Tibial nerve (tissue), 4 donors: Measurements from ENCODE around the gene VPS26B. TPM values are rescaled to one million over a fixed set of nuclear protein-coding genes. Genes with fewer than 3 reads are reported as not detected.

Experiments
- DNase-seq, 2 donors: peaks; one replicate each; pipeline ENCODE4 v3.0.0-alpha.2; 2019; ENCODE audit warnings: low spot score in 2 of 2
- H3K27ac ChIP-seq, 4 donors: fragments of 200-600 bp; sonication (generic) in 3 of 4; one replicate each; pipeline ENCODE4 v1.5.1; 2017 to 2019; ENCODE audit warnings: mild to moderate bottlenecking in 1 of 4
- H3K27me3 ChIP-seq, 2 donors: fragments of 200-600 bp; sonication (generic) in 1 of 2; one replicate each; pipeline versions ENCODE4 v1.5.1 to v1.6.0; 2017 to 2019
- H3K36me3 ChIP-seq, 3 donors: fragments of 200-600 bp; sonication (generic); one replicate each; pipeline ENCODE4 v1.5.1; 2018 to 2019
- H3K4me1 ChIP-seq, 4 donors: fragments of 200-600 bp; sonication (generic) in 3 of 4; one replicate each; pipeline ENCODE4 v1.5.1; 2017 to 2019
- H3K4me3 ChIP-seq, 4 donors: fragments of 200-600 bp; sonication (generic) in 3 of 4; one replicate each; pipeline ENCODE4 v1.5.1; 2017 to 2019; ENCODE audit warnings: mild to moderate bottlenecking in 1 of 4, moderate library complexity in 1 of 4
- H3K9me3 ChIP-seq, 4 donors: fragments of 200-600 bp; sonication (generic) in 3 of 4; one replicate each; pipeline ENCODE4 v1.5.1; 2017 to 2019
- EP300 ChIP-seq, 2 donors: sonication (generic); formaldehyde crosslinking; IDR thresholded peaks; one replicate each; pipeline ENCODE4 v1.6.1; 2017; ENCODE audit warnings: antibody characterized with exemption in 2 of 2, mild to moderate bottlenecking in 1 of 2
- POLR2A ChIP-seq, 2 donors: fragments of 450-650 bp; IDR thresholded peaks; one replicate each; pipeline ENCODE4 v1.6.1; 2017; ENCODE audit warnings: antibody characterized with exemption in 2 of 2, mild to moderate bottlenecking in 2 of 2, moderate library complexity in 2 of 2
- WGBS, 2 donors: methylation state at CpG; one replicate each; pipeline ENCODE4 v1.1.5; 2018; 5-methylcytosine and 5-hydroxymethylcytosine counted together
- total RNA-seq, 4 donors: library from RNA; depleted of rRNA; stranded (reverse); fragments of >200 nt; gene quantifications; one replicate each; pipeline ENCODE4 v1.1.0, GENCODE V29; 2016
- TF ChIP-seq, protein P1 (sequence below), 5 experiments: fragments of 200-600 bp in 3 of 5; fragments of 450-650 bp in 2 of 5; sonication (generic) in 3 of 5; IDR thresholded peaks; one replicate each; pipeline ENCODE4 v1.5.1; 2016 to 2019; ENCODE audit warnings: antibody characterized with exemption in 5 of 5, mild to moderate bottlenecking in 3 of 5, moderate library complexity in 2 of 5

VPS26B gene
- total RNA-seq, 4 donors from 2014 or later = 32.7 to 35.9 (median 33.3) TPM

DNA sequence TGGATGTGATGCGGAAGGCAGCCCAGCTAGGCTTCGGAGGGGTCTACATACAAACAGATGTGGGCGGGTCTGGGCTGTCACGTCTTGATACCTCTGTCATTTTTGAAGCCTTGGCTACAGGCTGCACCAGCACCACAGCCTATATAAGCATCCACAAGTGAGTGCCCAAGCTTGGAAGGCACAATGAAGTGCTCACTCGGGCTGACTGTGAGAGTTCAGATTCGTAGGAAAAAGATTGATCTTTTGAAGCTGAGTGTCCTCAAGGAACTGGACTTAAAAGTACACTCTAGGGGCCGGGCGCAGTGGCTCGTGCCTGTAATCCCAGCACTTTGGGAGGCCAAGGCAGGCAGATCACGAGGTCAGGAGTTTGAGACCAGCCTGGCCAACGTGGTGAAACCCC, 32.6 kb downstream of the VPS26B start:
- Histone ChIP-seq H3K27me3 (no peaks in the 10 kb centered on the region), H3K4me3 (no peak overlapping the region), H3K27ac (no peak overlapping the region), H3K36me3 (peaks cover 0 to 59% (median 5%) of the 10 kb centered on the region in 3 donors), H3K9me3 (no peaks in the 10 kb centered on the region), H3K4me1 (peaks cover 0 to 28% (median 13%) of the 10 kb centered on the region in 4 donors)
- TF ChIP-seq EP300 (IDR thresholded peaks at IDR 0.05) (no peak), POLR2A (IDR thresholded peaks at IDR 0.05) (no peak)
- TF ChIP-seq, protein P1, sequence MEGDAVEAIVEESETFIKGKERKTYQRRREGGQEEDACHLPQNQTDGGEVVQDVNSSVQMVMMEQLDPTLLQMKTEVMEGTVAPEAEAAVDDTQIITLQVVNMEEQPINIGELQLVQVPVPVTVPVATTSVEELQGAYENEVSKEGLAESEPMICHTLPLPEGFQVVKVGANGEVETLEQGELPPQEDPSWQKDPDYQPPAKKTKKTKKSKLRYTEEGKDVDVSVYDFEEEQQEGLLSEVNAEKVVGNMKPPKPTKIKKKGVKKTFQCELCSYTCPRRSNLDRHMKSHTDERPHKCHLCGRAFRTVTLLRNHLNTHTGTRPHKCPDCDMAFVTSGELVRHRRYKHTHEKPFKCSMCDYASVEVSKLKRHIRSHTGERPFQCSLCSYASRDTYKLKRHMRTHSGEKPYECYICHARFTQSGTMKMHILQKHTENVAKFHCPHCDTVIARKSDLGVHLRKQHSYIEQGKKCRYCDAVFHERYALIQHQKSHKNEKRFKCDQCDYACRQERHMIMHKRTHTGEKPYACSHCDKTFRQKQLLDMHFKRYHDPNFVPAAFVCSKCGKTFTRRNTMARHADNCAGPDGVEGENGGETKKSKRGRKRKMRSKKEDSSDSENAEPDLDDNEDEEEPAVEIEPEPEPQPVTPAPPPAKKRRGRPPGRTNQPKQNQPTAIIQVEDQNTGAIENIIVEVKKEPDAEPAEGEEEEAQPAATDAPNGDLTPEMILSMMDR (IDR thresholded peaks at IDR 0.05) = no peak
- no peak for DNase-seq
- 87 to 94% methylated on average over 11 of the region's 11 CpGs for WGBS, 2 donors

DNA sequence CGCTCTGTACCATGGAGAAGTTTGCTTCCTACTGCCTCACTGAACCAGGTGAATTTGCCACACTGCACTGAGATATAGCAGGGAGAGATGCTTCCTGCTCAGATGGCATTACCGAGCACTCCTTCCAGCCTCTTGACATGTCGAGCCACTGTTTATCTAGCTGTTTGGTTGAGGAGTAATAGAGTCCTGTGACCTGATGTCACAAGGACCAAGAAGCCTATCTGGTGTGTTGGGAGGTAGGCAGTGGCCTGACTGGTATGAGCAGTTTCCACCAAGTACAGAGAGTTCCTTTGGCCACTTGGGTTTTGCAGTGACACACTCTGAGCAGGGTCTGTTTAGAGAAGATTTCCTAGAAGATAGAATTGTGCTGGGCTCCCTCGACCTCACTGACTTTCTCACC, 34.1 kb downstream of the VPS26B start:
- Histone ChIP-seq H3K4me3 (no peak overlapping the region), H3K27me3 (no peaks in the 10 kb centered on the region), H3K4me1 (peaks cover 0 to 23% (median 8%) of the 10 kb centered on the region in 4 donors), H3K9me3 (no peaks in the 10 kb centered on the region), H3K36me3 (peaks cover 0 to 74% (median 5%) of the 10 kb centered on the region in 3 donors), H3K27ac (no peak overlapping the region)
- no peak for DNase-seq
- WGBS, 2 donors = 86 to 87% methylated on average over 4 of the region's 4 CpGs
- TF ChIP-seq POLR2A (IDR thresholded peaks at IDR 0.05) = no peak

DNA sequence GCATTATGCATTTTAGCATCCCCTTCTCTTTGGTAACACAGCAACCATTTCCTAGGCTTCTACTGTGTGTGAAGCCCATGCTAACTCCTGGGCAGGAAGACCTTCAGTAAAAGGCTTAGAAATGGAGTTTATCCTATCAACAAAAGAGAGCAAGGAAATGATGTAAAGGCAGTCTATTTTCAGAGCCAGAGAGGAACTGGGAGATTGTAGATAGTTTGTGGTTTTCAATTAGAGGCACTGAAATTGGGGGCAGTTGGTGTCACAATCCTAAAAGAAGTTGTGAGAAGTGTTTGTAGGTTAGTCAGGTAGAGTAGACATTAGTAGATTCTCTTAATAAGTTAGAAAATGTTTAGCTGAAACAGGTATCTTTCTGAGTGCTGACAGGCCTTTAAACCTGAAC, 36.0 kb downstream of the VPS26B start:
- Histone ChIP-seq H3K27ac (no peak overlapping the region), H3K4me1 (peaks cover 0 to 8% (median 0%) of the 10 kb centered on the region in 4 donors), H3K4me3 (no peak overlapping the region), H3K9me3 (no peaks in the 10 kb centered on the region), H3K27me3 (no peaks in the 10 kb centered on the region), H3K36me3 (peaks cover 0 to 89% (median 5%) of the 10 kb centered on the region in 3 donors)
- no peak for TF ChIP-seq POLR2A (IDR thresholded peaks at IDR 0.05)
- TF ChIP-seq, protein P1 (IDR thresholded peaks at IDR 0.05) = no peak
- DNase-seq = no peak

DNA sequence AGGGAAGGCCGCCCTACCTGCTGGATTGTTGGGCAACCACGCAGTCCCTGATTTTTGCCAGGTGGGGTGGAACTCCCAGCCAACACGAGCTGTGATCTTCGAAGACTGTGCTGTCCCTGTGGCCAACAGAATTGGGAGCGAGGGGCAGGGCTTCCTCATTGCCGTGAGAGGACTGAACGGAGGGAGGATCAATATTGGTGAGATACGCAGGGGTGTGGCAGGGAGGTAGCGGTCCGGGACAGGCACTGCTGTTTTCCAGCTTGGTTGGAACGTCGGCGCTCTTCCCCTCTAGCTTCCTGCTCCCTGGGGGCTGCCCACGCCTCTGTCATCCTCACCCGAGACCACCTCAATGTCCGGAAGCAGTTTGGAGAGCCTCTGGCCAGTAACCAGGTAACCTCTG, 36.5 kb downstream of the VPS26B start:
- 94 to 96% methylated on average over 11 to 16 of the region's 16 CpGs for WGBS, 2 donors
- TF ChIP-seq EP300 (IDR thresholded peaks at IDR 0.05) (no peak), POLR2A (IDR thresholded peaks at IDR 0.05) (no peak)
- TF ChIP-seq, protein P1 (IDR thresholded peaks at IDR 0.05) = no peak
- no peaks in the 10 kb centered on the region for H3K27me3 ChIP-seq
- no peak overlapping the region for H3K4me3 ChIP-seq
- H3K36me3 ChIP-seq = peaks cover 0 to 89% (median 5%) of the 10 kb centered on the region in 3 donors
- DNase-seq = no peak
- H3K4me1 ChIP-seq = peaks cover 0 to 6% (median 0%) of the 10 kb centered on the region in 4 donors
- no peaks in the 10 kb centered on the region for H3K9me3 ChIP-seq
- H3K27ac ChIP-seq = no peak overlapping the region

DNA sequence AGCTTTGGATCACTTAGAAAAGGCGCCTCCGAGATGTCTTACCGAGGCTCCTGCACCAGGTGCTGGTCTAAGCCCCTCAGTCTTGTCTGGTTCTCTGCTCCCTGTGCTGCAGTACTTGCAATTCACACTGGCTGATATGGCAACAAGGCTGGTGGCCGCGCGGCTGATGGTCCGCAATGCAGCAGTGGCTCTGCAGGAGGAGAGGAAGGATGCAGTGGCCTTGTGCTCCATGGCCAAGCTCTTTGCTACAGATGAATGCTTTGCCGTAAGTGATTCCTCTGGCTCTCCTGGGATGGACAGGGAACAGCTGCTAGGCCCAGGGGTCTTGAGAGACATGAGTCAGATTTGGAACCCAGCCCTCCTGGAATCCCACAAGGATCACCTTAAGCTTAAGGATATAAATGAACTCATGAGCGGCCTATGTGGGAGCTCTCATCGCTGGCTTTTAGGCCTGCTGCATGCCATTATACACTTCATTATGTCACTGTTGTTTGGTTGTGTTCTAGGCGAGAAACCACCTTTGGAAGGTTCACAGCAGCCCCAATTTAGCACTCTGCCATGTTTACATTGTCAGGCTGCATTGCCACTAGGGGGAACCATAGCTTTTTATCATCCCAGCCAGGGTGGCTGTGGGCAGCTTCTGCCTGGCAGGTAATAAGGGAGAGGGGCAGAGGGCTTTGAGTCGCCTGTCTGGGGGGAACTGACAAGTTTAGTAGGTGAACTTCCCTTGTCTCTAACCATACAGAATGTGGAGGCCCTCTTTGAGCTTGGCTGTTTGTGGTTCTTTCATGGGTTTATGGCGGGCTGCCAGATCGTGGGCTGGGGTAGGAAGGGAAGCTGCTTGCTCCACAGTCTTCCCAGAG, 37.4 kb downstream of the VPS26B start:
- TF ChIP-seq POLR2A (IDR thresholded peaks at IDR 0.05) (no peak), EP300 (IDR thresholded peaks at IDR 0.05) (no peak)
- TF ChIP-seq, protein P1 (IDR thresholded peaks at IDR 0.05) = peak in 2 of 5 experiments; percentile 12 to 14
- H3K36me3 ChIP-seq = peaks cover 0 to 81% (median 5%) of the 10 kb centered on the region in 3 donors
- no peak for DNase-seq
- no peaks in the 10 kb centered on the region for H3K9me3 ChIP-seq
- no peaks in the 10 kb centered on the region for H3K27me3 ChIP-seq
- no peak overlapping the region for H3K4me3 ChIP-seq
- WGBS, 2 donors = 87 to 88% methylated on average over 14 of the region's 14 CpGs
- H3K27ac ChIP-seq = no peak overlapping the region
- peaks cover 0 to 6% (median 0%) of the 10 kb centered on the region in 4 donors for H3K4me1 ChIP-seq
